ENCODE data around the gene RAD9A.

DNA sequence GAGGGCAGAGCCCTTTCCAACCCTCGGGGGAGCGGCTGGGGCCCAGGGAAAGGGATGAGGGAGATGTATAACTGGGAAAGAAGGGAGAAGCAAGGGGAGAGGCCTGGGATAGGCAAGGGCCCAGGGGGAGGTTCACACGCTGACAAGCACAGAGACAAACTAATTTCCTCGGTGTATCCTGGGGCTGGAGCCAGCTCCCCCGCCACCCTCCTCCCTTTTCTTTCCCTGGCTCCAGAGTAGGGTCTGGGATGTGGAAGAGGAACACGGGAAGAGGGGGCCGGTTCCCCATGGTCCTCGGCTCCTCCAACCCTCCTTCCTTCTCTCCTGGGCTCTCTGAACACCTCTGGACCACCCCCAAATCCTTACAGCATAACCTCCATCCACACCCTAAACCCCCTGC, 25.2 kb upstream of the RAD9A start:
- no peak for TF ChIP-seq EZH2 (IDR thresholded peaks at IDR 0.05; ENCODE audit: insufficient read depth, low read length)
- TF ChIP-seq, protein P1, sequence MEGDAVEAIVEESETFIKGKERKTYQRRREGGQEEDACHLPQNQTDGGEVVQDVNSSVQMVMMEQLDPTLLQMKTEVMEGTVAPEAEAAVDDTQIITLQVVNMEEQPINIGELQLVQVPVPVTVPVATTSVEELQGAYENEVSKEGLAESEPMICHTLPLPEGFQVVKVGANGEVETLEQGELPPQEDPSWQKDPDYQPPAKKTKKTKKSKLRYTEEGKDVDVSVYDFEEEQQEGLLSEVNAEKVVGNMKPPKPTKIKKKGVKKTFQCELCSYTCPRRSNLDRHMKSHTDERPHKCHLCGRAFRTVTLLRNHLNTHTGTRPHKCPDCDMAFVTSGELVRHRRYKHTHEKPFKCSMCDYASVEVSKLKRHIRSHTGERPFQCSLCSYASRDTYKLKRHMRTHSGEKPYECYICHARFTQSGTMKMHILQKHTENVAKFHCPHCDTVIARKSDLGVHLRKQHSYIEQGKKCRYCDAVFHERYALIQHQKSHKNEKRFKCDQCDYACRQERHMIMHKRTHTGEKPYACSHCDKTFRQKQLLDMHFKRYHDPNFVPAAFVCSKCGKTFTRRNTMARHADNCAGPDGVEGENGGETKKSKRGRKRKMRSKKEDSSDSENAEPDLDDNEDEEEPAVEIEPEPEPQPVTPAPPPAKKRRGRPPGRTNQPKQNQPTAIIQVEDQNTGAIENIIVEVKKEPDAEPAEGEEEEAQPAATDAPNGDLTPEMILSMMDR (IDR thresholded peaks at IDR 0.05; ENCODE audit: insufficient read depth, low read depth, low read length): no peak

All from astrocyte (in vitro differentiated cells and primary cell).